HCT116 (cell line): Measurements from ENCODE around the gene ADK. TPM values are rescaled to one million over a fixed set of nuclear protein-coding genes. Genes with fewer than 3 reads are reported as not detected.

Source experiments
- ATAC-seq: fragments of 200-7000 bp; cut with Tn5 transposase; 2 replicates; pipeline ENCODE4 v1.9.1; 2020; ENCODE audit warnings: mild to moderate bottlenecking, moderate library complexity
- BruUV-seq: library from RNA; stranded (reverse); fragments of 400-500 nt; replicated peaks from 2 replicates; lab custom pipeline; 2021; lab: Mats Ljungman, UMichigan
- CTCF ChIA-PET: fragments of 300-600 bp; sonication (Branson Sonifier 250); formaldehyde crosslinking; loops from one replicate; lab custom pipeline; 2021; ENCODE audit warnings: antibody characterized with exemption; lab: Charles Lee
- POLR2A ChIA-PET: fragments of 300-600, 350-600 bp; sonication (Branson Sonifier 250); formaldehyde crosslinking; loops from one replicate; lab custom pipeline; 2021; ENCODE audit warnings: antibody characterized with exemption; lab: Charles Lee
- RAD21 ChIA-PET, 2 experiments: fragments of 300-600 bp; sonication (Branson Sonifier 250); formaldehyde crosslinking; loops; one replicate each; lab custom pipeline; 2023; ENCODE audit warnings: low total read pairs in 2 of 2; ENCODE audit not compliant: uncharacterized antibody in 2 of 2, unreplicated experiment in 2 of 2, low non-redundant PET in 1 of 2; lab: Charles Lee
- DNase-seq: peaks from one replicate; pipeline ENCODE4 v3.0.0-alpha.2; 2010; ENCODE audit warnings: low read depth, low spot score
- H2AFZ ChIP-seq: fragments of 200-600 bp; shearing (Covaris generic), sonication (generic); 2 replicates; pipeline ENCODE4 v1.6.1; 2017; ENCODE audit warnings: low read depth, mixed run types, mixed read lengths, antibody characterized with exemption, low read length; ENCODE audit not compliant: poor library complexity, severe bottlenecking
- H3K27ac ChIP-seq: 2 replicates; pipeline ENCODE4 v1.5.1; 2012; ENCODE audit warnings: low read depth, low read length
- H3K27me3 ChIP-seq: fragments of 200-600 bp; sonication (generic); 2 replicates; pipeline ENCODE4 v1.6.1; 2016; ENCODE audit warnings: mixed run types, low read length, mixed read lengths; ENCODE audit not compliant: insufficient read depth
- H3K36me3 ChIP-seq, 2 experiments: fragments of 200-500 bp in 1 of 2; fragments of 200-600 bp in 1 of 2; sonication (Bioruptor generic) in 1 of 2; sonication (generic) in 1 of 2; 2 replicates each; pipeline versions ENCODE4 v1.5.1 to v1.6.1; 2014 to 2016; ENCODE audit warnings: low read length in 2 of 2, inconsistent platforms in 1 of 2, mixed read lengths in 1 of 2, mixed run types in 1 of 2; ENCODE audit not compliant: insufficient read depth in 2 of 2, control insufficient read depth in 1 of 2
- H3K4me1 ChIP-seq, 2 experiments: fragments of 200-600 bp in 1 of 2; sonication (generic) in 1 of 2; 2 replicates each; pipeline versions ENCODE4 v1.5.1 to v1.6.1; 2012 to 2017; ENCODE audit warnings: low read length in 2 of 2, inconsistent platforms in 1 of 2, mild to moderate bottlenecking in 1 of 2, mixed read lengths in 1 of 2, mixed run types in 1 of 2, moderate library complexity in 1 of 2; ENCODE audit not compliant: insufficient read depth in 2 of 2, control insufficient read depth in 1 of 2
- H3K4me2 ChIP-seq: fragments of 200-600 bp; sonication (generic); 2 replicates; pipeline ENCODE4 v1.6.1; 2017; ENCODE audit warnings: mixed run types, low read length, mixed read lengths
- H3K4me3 ChIP-seq, 2 experiments: fragments of 200-600 bp in 1 of 2; sonication (generic) in 1 of 2; replicated peaks in 1 of 2; 2 replicates each; pipeline ENCODE4 v1.5.1; 2011 to 2016; ENCODE audit warnings: low read length in 2 of 2, control low read depth in 1 of 2, low read depth in 1 of 2, mild to moderate bottlenecking in 1 of 2, mixed read lengths in 1 of 2, mixed run types in 1 of 2
- H3K79me2 ChIP-seq: fragments of 200-600 bp; sonication (generic); 2 replicates; pipeline ENCODE4 v1.6.1; 2017; ENCODE audit warnings: mild to moderate bottlenecking, mixed run types, low read length, moderate library complexity, mixed read lengths; ENCODE audit not compliant: insufficient read depth
- H3K9ac ChIP-seq: fragments of 200-600 bp; sonication (generic); 2 replicates; pipeline ENCODE4 v1.6.1; 2016; ENCODE audit warnings: low read length, mixed read lengths
- H3K9me2 ChIP-seq: fragments of 200-600 bp; sonication (generic), shearing (Covaris generic); 2 replicates; pipeline ENCODE4 v1.6.1; 2017; ENCODE audit warnings: mixed run types, mild to moderate bottlenecking, moderate library complexity; ENCODE audit not compliant: insufficient read depth
- H3K9me3 ChIP-seq, 2 experiments: fragments of 200-500 bp in 1 of 2; fragments of 200-600 bp in 1 of 2; sonication (Bioruptor generic) in 1 of 2; sonication (generic) in 1 of 2; 2 replicates each; pipeline ENCODE4 v1.6.1; 2014 to 2017; ENCODE audit warnings: low read length in 2 of 2, mixed read lengths in 2 of 2, inconsistent platforms in 1 of 2, low read depth in 1 of 2, mild to moderate bottlenecking in 1 of 2, mixed run types in 1 of 2, moderate library complexity in 1 of 2; ENCODE audit not compliant: control insufficient read depth in 1 of 2, insufficient read depth in 1 of 2
- H4K20me1 ChIP-seq: fragments of 200-600 bp; sonication (generic), shearing (Covaris generic); 2 replicates; pipeline ENCODE4 v1.6.1; 2017; ENCODE audit warnings: mixed run types, mild to moderate bottlenecking, moderate library complexity; ENCODE audit not compliant: insufficient read depth
- CBX3 ChIP-seq: IDR thresholded peaks from 2 replicates; pipeline ENCODE4 v1.6.1; 2012; ENCODE audit warnings: low read depth
- EGR1 ChIP-seq: IDR thresholded peaks from 2 replicates; pipeline ENCODE4 v1.6.1; 2012; ENCODE audit warnings: low read depth
- ELF1 ChIP-seq: IDR thresholded peaks from 2 replicates; pipeline ENCODE4 v1.6.1; 2012; ENCODE audit warnings: low read depth, borderline replicate concordance
- EZH2phosphoT487 ChIP-seq: fragments of 200-600 bp; IDR thresholded peaks from 2 replicates; pipeline ENCODE4 v1.6.1; 2018; ENCODE audit warnings: antibody characterized with exemption, borderline replicate concordance
- FOSL1 ChIP-seq: IDR thresholded peaks from 2 replicates; pipeline ENCODE4 v1.6.1; 2012; ENCODE audit warnings: low read depth
- JUND ChIP-seq: IDR thresholded peaks from 2 replicates; pipeline ENCODE4 v1.6.1; 2012
- POLR2AphosphoS5 ChIP-seq: IDR thresholded peaks from 2 replicates; pipeline ENCODE4 v1.6.1; 2011; ENCODE audit warnings: mild to moderate bottlenecking, low read depth, low read length, moderate library complexity
- SIN3A ChIP-seq: IDR thresholded peaks from 2 replicates; pipeline ENCODE4 v1.6.1; 2012; ENCODE audit warnings: low read depth
- SRF ChIP-seq: IDR thresholded peaks from 2 replicates; pipeline ENCODE4 v1.6.1; 2012; ENCODE audit warnings: low read depth
- ZFX ChIP-seq: fragments of 450-650 bp; IDR thresholded peaks from 2 replicates; pipeline ENCODE4 v1.6.1; 2017
- intact Hi-C: fragments of 100-400 bp; cut with micrococcal nuclease; formaldehyde crosslinking; loops from 2 replicates; pipeline ENCODE4 v1.10.0; 2022
- total RNA-seq: library from RNA; stranded (reverse); gene quantifications from one replicate; pipeline ENCODE4 v1.2.1, GENCODE V29; 2021; ENCODE audit not compliant: unreplicated experiment
- TF ChIP-seq, protein P1 (sequence below), 3 experiments: fragments of 200-600 bp in 1 of 3; sonication (generic) in 1 of 3; IDR thresholded peaks in 2 of 3; conservative IDR thresholded peaks in 1 of 3; 2 replicates each; pipeline ENCODE4 v1.5.1; 2012 to 2017; ENCODE audit warnings: low read depth in 2 of 3, low read length in 2 of 3, antibody characterized with exemption in 1 of 3, borderline replicate concordance in 1 of 3, control low read depth in 1 of 3, mild to moderate bottlenecking in 1 of 3, mixed read lengths in 1 of 3, mixed run types in 1 of 3, moderate library complexity in 1 of 3; ENCODE audit not compliant: insufficient read depth in 1 of 3
- TF ChIP-seq, protein P2 (sequence below): IDR thresholded peaks from 2 replicates; pipeline ENCODE4 v1.6.1; 2012; ENCODE audit warnings: low read depth
- TF ChIP-seq, protein P3 (sequence below): IDR thresholded peaks from 2 replicates; pipeline ENCODE4 v1.6.1; 2011; ENCODE audit warnings: mild to moderate bottlenecking, low read length, moderate library complexity; ENCODE audit not compliant: insufficient replicate concordance; ENCODE audit errors: extremely low read depth
- TF ChIP-seq, protein P4 (sequence below): IDR thresholded peaks from 2 replicates; pipeline ENCODE4 v1.6.1; 2012

Gene ADK
- total RNA-seq, 1 experiment from 2014 or later, result 55.0 TPM

DNA sequence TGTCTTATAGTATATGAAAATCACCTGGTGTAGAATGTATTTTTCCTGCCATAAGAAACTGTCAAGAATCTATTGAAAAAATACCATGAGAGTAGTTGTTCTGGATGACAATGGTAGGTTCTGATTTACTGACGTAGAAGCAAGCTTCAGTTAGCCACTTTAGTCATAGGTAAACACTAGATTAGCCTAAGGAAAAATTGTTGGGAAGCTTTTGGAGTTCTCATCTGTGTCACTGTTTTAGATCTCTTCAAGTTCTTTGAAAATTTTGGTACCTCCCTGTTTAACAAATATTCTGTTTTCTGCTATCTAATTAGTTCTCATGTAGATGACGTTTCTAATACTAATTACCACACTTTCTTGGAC, 131.8 kb downstream of the ADK start:
- Histone ChIP-seq H3K4me1 (no peaks in the 10 kb centered on the region), H3K4me2 (no peak overlapping the region), H3K27me3 (no peaks in the 10 kb centered on the region), H2AFZ (no peak overlapping the region), H3K9me3 (no peaks in the 10 kb centered on the region), H3K36me3 (no peaks in the 10 kb centered on the region), H3K79me2 (peaks cover 12% of the 10 kb centered on the region), H3K27ac (no peak overlapping the region), H3K9ac (no peak overlapping the region), H3K4me3 (no peak overlapping the region), H4K20me1 (no peaks in the 10 kb centered on the region), H3K9me2 (no peaks in the 10 kb centered on the region)
- CTCF ChIA-PET, result no interaction called here
- ATAC-seq (no peak), DNase-seq (no peak)
- BruUV-seq, result no TSS peak
- POLR2A ChIA-PET, result no interaction called here
- RAD21 ChIA-PET, result no interaction called here
- intact Hi-C loops, result no loop called here
- TF ChIP-seq JUND (no peak), SIN3A (no peak), CBX3 (no peak), POLR2AphosphoS5 (no peak), FOSL1 (no peak), ELF1 (no peak)
- TF ChIP-seq, protein P1, sequence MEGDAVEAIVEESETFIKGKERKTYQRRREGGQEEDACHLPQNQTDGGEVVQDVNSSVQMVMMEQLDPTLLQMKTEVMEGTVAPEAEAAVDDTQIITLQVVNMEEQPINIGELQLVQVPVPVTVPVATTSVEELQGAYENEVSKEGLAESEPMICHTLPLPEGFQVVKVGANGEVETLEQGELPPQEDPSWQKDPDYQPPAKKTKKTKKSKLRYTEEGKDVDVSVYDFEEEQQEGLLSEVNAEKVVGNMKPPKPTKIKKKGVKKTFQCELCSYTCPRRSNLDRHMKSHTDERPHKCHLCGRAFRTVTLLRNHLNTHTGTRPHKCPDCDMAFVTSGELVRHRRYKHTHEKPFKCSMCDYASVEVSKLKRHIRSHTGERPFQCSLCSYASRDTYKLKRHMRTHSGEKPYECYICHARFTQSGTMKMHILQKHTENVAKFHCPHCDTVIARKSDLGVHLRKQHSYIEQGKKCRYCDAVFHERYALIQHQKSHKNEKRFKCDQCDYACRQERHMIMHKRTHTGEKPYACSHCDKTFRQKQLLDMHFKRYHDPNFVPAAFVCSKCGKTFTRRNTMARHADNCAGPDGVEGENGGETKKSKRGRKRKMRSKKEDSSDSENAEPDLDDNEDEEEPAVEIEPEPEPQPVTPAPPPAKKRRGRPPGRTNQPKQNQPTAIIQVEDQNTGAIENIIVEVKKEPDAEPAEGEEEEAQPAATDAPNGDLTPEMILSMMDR (IDR thresholded peaks at IDR 0.05 in 2 of 3, conservative IDR thresholded peaks at IDR 0.05 in 1 of 3; ENCODE audit: borderline replicate concordance in 1 of 3, insufficient read depth in 1 of 3, low read depth in 2 of 3, low read length in 2 of 3), result no peak

DNA sequence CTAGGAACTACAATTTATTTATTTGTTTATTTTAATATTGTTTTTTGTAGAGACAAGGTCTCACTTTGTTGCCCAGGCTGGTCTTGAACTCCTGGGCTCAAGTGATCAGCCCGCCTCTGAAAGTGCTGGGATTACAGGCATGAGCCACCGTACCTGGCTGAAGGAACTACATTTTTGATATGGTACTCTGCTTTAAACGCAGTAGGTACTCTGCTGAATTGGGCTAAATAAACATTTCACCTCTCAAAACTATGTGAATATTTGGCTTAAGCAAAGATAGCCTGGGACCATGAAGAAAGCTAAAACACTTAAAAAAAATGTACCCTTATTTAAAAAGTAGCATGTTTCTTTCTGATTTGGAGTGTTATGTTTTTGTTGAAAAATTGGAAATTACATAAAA, 138.2 kb downstream of the ADK start:
- DNase-seq (no peak), ATAC-seq (no peak)
- RAD21 ChIA-PET, result no interaction called here
- Histone ChIP-seq H2AFZ (no peak overlapping the region), H3K79me2 (peaks cover 7% of the 10 kb centered on the region; the same call in 1 of the 2 replicates), H3K27ac (no peak overlapping the region), H3K9me2 (no peaks in the 10 kb centered on the region), H3K27me3 (no peaks in the 10 kb centered on the region), H3K4me1 (peaks cover 34 to 40% of the 10 kb centered on the region in 2 experiments), H3K9me3 (no peaks in the 10 kb centered on the region), H3K4me2 (no peak overlapping the region), H4K20me1 (0 out of 2 replicates have a peak, but pooled peaks cover 4% of the 10 kb centered on the region), H3K36me3 (no peaks in the 10 kb centered on the region), H3K9ac (no peak overlapping the region), H3K4me3 (no peak overlapping the region)
- POLR2A ChIA-PET, result no interaction called here
- CTCF ChIA-PET, result no interaction called here
- BruUV-seq, result no TSS peak
- intact Hi-C loops, result no loop called here
- no peak for TF ChIP-seq CBX3
- TF ChIP-seq, protein P2, sequence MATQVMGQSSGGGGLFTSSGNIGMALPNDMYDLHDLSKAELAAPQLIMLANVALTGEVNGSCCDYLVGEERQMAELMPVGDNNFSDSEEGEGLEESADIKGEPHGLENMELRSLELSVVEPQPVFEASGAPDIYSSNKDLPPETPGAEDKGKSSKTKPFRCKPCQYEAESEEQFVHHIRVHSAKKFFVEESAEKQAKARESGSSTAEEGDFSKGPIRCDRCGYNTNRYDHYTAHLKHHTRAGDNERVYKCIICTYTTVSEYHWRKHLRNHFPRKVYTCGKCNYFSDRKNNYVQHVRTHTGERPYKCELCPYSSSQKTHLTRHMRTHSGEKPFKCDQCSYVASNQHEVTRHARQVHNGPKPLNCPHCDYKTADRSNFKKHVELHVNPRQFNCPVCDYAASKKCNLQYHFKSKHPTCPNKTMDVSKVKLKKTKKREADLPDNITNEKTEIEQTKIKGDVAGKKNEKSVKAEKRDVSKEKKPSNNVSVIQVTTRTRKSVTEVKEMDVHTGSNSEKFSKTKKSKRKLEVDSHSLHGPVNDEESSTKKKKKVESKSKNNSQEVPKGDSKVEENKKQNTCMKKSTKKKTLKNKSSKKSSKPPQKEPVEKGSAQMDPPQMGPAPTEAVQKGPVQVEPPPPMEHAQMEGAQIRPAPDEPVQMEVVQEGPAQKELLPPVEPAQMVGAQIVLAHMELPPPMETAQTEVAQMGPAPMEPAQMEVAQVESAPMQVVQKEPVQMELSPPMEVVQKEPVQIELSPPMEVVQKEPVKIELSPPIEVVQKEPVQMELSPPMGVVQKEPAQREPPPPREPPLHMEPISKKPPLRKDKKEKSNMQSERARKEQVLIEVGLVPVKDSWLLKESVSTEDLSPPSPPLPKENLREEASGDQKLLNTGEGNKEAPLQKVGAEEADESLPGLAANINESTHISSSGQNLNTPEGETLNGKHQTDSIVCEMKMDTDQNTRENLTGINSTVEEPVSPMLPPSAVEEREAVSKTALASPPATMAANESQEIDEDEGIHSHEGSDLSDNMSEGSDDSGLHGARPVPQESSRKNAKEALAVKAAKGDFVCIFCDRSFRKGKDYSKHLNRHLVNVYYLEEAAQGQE, result no peak
- TF ChIP-seq ZFX, result no peak
- TF ChIP-seq EGR1, result no peak
- TF ChIP-seq SRF, result no peak
- TF ChIP-seq EZH2phosphoT487, result no peak
- TF ChIP-seq, protein P3, sequence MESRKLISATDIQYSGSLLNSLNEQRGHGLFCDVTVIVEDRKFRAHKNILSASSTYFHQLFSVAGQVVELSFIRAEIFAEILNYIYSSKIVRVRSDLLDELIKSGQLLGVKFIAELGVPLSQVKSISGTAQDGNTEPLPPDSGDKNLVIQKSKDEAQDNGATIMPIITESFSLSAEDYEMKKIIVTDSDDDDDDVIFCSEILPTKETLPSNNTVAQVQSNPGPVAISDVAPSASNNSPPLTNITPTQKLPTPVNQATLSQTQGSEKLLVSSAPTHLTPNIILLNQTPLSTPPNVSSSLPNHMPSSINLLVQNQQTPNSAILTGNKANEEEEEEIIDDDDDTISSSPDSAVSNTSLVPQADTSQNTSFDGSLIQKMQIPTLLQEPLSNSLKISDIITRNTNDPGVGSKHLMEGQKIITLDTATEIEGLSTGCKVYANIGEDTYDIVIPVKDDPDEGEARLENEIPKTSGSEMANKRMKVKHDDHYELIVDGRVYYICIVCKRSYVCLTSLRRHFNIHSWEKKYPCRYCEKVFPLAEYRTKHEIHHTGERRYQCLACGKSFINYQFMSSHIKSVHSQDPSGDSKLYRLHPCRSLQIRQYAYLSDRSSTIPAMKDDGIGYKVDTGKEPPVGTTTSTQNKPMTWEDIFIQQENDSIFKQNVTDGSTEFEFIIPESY, result no peak
- no peak for TF ChIP-seq ELF1
- TF ChIP-seq, protein P4, sequence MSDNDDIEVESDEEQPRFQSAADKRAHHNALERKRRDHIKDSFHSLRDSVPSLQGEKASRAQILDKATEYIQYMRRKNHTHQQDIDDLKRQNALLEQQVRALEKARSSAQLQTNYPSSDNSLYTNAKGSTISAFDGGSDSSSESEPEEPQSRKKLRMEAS, result no peak
